Fibroblast of lung (primary cell): ENCODE data around the gene DENND5B. TPM values are rescaled to one million over a fixed set of nuclear protein-coding genes. Genes with fewer than 3 reads are reported as not detected.
"Not testable (repeated sequence)": the region's sequence is repeated elsewhere in the genome, so short reads cannot be mapped to it uniquely, and the experiment has no call there.

Experiments used
- DNase-seq, 2 donors: peaks; one replicate each; pipeline versions ENCODE4 v3.0.0 to v3.0.0-alpha.2; 2010; ENCODE audit warnings: low read depth in 2 of 2
- H2AFZ ChIP-seq: 2 replicates; pipeline ENCODE4 v1.5.1; 2012; ENCODE audit warnings: low read length, control low read depth, inconsistent platforms
- H3K27ac ChIP-seq: 2 replicates; pipeline ENCODE4 v1.5.1; 2011; ENCODE audit warnings: low read length, control low read depth; ENCODE audit not compliant: insufficient read depth
- H3K27me3 ChIP-seq: 2 replicates; pipeline ENCODE4 v1.5.1; 2011; ENCODE audit warnings: mild to moderate bottlenecking, low read length; ENCODE audit not compliant: control insufficient read depth, insufficient read depth
- H3K36me3 ChIP-seq: 2 replicates; pipeline ENCODE4 v1.5.1; 2011; ENCODE audit warnings: low read length; ENCODE audit not compliant: control insufficient read depth, insufficient read depth
- H3K4me1 ChIP-seq: 2 replicates; pipeline ENCODE4 v1.5.1; 2011; ENCODE audit warnings: low read length; ENCODE audit not compliant: control insufficient read depth, insufficient read depth; ENCODE audit errors: extremely low read depth
- H3K4me2 ChIP-seq: 2 replicates; pipeline ENCODE4 v1.5.1; 2011; ENCODE audit warnings: low read length, control low read depth; ENCODE audit not compliant: insufficient read depth; ENCODE audit errors: extremely low read depth
- H3K4me3 ChIP-seq, 4 experiments: fragments of 200-600 bp in 1 of 4; sonication (generic) in 1 of 4; replicated peaks in 1 of 4; 2 replicates each; pipeline ENCODE4 v1.5.1; 2011 to 2016; ENCODE audit warnings: low read length in 4 of 4, low read depth in 3 of 4, mild to moderate bottlenecking in 3 of 4, control low read depth in 2 of 4, inconsistent platforms in 1 of 4, mixed read lengths in 1 of 4; ENCODE audit not compliant: insufficient read depth in 1 of 4; ENCODE audit errors: control extremely low read depth in 1 of 4
- H3K79me2 ChIP-seq: 2 replicates; pipeline ENCODE4 v1.5.1; 2012; ENCODE audit warnings: mild to moderate bottlenecking, low read length, inconsistent platforms; ENCODE audit not compliant: control insufficient read depth, insufficient read depth
- H3K9ac ChIP-seq: 2 replicates; pipeline ENCODE4 v1.5.1; 2011; ENCODE audit warnings: mild to moderate bottlenecking, low read length, control low read depth; ENCODE audit not compliant: insufficient read depth
- H3K9me3 ChIP-seq: 2 replicates; pipeline ENCODE4 v1.5.1; 2012; ENCODE audit warnings: low read depth, low read length; ENCODE audit not compliant: control insufficient read depth, insufficient read depth
- H4K20me1 ChIP-seq: 2 replicates; pipeline ENCODE4 v1.5.1; 2011; ENCODE audit warnings: low read length; ENCODE audit not compliant: control insufficient read depth, insufficient read depth; ENCODE audit errors: extremely low read depth
- EZH2 ChIP-seq: IDR thresholded peaks from 2 replicates; pipeline ENCODE4 v1.5.1; 2012; ENCODE audit warnings: low read length, control low read depth, mild to moderate bottlenecking; ENCODE audit errors: missing control alignments
- polyA plus RNA-seq, 2 donors: library from polyadenylated mRNA; depleted of rRNA in 1 of 2; stranded (reverse) in 1 of 2; unstranded in 1 of 2; fragments of >200 nt; gene quantifications; 2 replicates each; pipeline ENCODE4 v1.2.1, GENCODE V29; 2011 to 2012; ENCODE audit warnings: missing spikeins in 1 of 2
- total RNA-seq: library from RNA; depleted of rRNA; stranded (reverse); fragments of >200 nt; gene quantifications from 2 replicates; pipeline ENCODE4 v1.2.1, GENCODE V29; 2014
- TF ChIP-seq, protein P1 (sequence below), 2 donors: IDR thresholded peaks in 1 of 2; conservative IDR thresholded peaks in 1 of 2; 1 replicate in 1 of 2; 2 replicates in 1 of 2; pipeline ENCODE4 v1.5.1; 2011 to 2012; ENCODE audit warnings: low read length in 2 of 2, control low read depth in 1 of 2, inconsistent platforms in 1 of 2, low read depth in 1 of 2, mild to moderate bottlenecking in 1 of 2

DENND5B gene
- total and polyA plus RNA-seq, 2 donors (not counting 1 experiment from before 2014, with no cell fraction given): 5.3 to 6.9 TPM

DNA sequence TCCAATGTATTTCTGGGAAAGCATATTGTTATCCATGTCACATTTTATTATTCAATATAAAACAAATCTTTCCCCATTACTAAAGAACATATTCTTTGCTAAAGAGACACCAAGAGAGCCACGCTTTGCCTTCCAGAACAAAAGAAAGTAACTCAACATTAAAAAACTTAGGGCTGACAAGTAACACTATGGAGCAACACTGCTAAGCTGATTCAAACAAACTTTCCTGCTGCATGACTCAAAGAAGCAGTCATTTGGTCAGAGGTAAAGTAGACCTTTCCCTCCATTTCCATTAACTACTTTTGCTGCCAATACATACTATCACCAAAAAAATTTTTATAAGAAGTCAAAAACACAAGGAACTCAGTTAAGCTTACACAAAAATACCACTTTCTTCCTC is 83.0 kb downstream of the DENND5B start:
- no peak overlapping the region for H2AFZ ChIP-seq

DNA sequence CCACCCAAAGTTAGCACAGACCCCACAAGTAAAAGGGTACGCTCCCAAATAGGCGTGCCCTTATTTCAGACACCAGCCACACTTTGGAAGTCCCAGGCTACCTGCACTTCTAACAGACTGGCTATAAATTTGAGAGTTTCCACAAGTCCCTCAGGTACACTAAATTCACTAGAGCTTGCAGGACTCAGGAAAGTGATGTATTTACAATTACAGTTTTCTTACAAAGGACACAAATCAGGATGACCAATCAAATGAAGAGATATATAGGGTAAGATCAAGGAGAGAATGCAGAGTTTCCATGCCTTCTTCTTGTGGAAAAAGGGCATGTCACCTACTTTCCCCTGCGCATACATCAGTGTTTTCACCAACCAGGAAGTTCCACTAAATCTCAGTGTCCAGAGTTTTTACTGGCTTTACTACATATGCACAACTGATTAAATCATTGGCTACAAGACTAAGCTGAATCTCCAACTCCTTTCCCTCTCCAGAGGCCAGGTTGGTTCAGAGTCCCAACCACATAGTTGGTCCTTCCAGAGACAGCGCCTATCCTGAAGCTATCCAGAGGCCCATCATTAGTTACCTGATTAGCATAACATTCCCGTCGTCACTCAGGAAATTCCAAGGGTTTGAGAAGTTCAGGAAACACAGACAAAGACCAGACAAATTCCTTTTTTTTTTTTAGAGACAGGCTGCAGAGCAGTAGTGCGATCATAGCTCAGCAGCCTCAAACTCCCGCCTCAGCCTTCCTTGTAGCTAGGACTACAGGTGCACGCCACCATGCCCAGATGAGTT is 84.2 kb downstream of the DENND5B start:
- Histone ChIP-seq H3K27me3 (no peaks in the 10 kb centered on the region), H2AFZ (no peak overlapping the region), H3K4me1 (no peaks in the 10 kb centered on the region), H3K9ac (no peak overlapping the region), H3K9me3 (no peaks in the 10 kb centered on the region), H3K36me3 (no peaks in the 10 kb centered on the region), H3K4me2 (no peak overlapping the region), H3K4me3 (no peak overlapping the region), H3K27ac (no peak overlapping the region), H4K20me1 (no peaks in the 10 kb centered on the region), H3K79me2 (no peaks in the 10 kb centered on the region)
- TF ChIP-seq, protein P1, sequence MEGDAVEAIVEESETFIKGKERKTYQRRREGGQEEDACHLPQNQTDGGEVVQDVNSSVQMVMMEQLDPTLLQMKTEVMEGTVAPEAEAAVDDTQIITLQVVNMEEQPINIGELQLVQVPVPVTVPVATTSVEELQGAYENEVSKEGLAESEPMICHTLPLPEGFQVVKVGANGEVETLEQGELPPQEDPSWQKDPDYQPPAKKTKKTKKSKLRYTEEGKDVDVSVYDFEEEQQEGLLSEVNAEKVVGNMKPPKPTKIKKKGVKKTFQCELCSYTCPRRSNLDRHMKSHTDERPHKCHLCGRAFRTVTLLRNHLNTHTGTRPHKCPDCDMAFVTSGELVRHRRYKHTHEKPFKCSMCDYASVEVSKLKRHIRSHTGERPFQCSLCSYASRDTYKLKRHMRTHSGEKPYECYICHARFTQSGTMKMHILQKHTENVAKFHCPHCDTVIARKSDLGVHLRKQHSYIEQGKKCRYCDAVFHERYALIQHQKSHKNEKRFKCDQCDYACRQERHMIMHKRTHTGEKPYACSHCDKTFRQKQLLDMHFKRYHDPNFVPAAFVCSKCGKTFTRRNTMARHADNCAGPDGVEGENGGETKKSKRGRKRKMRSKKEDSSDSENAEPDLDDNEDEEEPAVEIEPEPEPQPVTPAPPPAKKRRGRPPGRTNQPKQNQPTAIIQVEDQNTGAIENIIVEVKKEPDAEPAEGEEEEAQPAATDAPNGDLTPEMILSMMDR (conservative IDR thresholded peaks at IDR 0.05 in 1 of 2, IDR thresholded peaks at IDR 0.05 in 1 of 2; ENCODE audit: low read depth in 1 of 2, low read length in 2 of 2): no peak
- no peak for TF ChIP-seq EZH2
- DNase-seq: peak in 1 of 2 donors; percentile 91

More for the DNA sequence above, 83.0 kb downstream of the DENND5B start:
- DNase-seq: peak; percentile 64 to 67
- Histone ChIP-seq H3K27ac (no peak overlapping the region), H3K9me3 (no peaks in the 10 kb centered on the region), H3K27me3 (no peaks in the 10 kb centered on the region), H3K4me2 (no peak overlapping the region), H4K20me1 (no peaks in the 10 kb centered on the region), H3K4me3 (no peak overlapping the region), H3K9ac (no peak overlapping the region), H3K4me1 (no peaks in the 10 kb centered on the region), H3K36me3 (no peaks in the 10 kb centered on the region), H3K79me2 (no peaks in the 10 kb centered on the region)
- TF ChIP-seq, protein P1 (conservative IDR thresholded peaks at IDR 0.05 in 1 of 2, IDR thresholded peaks at IDR 0.05 in 1 of 2; ENCODE audit: low read depth in 1 of 2, low read length in 2 of 2): no peak
- no peak for TF ChIP-seq EZH2

DNA sequence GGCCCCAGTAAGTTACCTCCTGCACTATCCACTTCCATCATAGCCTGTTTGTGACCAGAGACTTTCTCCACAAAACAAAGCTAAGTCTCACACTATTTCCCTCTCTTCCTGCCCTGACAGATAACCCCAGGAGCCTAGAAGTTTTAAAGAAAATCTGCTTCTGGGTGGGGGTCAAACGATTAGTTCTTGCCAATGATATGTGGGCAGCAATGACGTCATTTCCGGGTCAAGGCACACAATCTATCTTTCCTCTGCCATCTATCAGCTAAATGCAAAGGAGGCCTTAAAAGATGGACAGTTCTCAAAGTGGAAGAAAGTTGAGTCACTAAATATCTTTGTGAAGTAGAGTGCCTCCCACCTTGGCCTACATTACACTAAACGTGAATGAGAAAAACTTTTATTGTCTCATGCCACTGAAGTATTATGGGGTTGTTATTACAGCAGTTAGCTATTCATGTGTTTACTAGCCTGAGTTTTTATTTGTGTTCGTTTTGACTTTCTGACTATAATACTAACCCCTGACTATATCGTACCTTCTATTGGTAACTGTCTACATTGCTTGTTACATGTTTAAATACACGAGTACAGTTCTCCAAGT is 86.2 kb downstream of the DENND5B start:
- DNase-seq: no peak
- Histone ChIP-seq H3K27me3 (no peaks in the 10 kb centered on the region), H3K79me2 (no peaks in the 10 kb centered on the region), H3K9me3 (no peaks in the 10 kb centered on the region), H2AFZ (no peak overlapping the region), H3K27ac (no peak overlapping the region), H3K9ac (no peak overlapping the region), H3K4me1 (no peaks in the 10 kb centered on the region), H4K20me1 (no peaks in the 10 kb centered on the region), H3K36me3 (no peaks in the 10 kb centered on the region), H3K4me3 (no peak overlapping the region), H3K4me2 (no peak overlapping the region)
- TF ChIP-seq, protein P1 (conservative IDR thresholded peaks at IDR 0.05 in 1 of 2, IDR thresholded peaks at IDR 0.05 in 1 of 2; ENCODE audit: low read depth in 1 of 2, low read length in 2 of 2): no peak
- TF ChIP-seq EZH2: no peak

DNA sequence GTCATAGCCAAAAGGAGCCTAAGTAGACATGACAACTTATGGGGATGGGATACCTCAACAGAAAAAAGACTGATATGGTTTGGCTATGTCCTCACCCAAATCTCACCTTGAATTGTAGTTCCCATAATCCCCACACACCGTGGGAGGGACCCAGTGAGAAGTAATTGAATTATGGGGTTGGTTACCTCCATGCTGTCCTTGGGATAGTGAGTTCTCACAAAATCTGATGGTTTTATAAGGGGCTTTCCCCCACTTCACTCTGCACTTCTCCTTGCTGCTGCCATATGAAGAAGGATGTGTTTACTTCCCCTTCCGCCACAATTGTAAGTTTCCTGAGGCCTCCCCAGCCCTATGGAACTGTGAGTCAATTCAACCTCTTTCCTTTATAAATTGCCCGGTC is 89.9 kb downstream of the DENND5B start:
- H3K4me2 ChIP-seq, H3K79me2 ChIP-seq, H3K9ac ChIP-seq, H3K4me1 ChIP-seq, H3K9me3 ChIP-seq, H3K27me3 ChIP-seq, H4K20me1 ChIP-seq, H3K36me3 ChIP-seq, DNase-seq, H3K4me3 ChIP-seq, H2AFZ ChIP-seq, H3K27ac ChIP-seq: not testable (repeated sequence)
